Immature natural killer cell (primary cell): ENCODE data around the gene DIP2C. TPM values are rescaled to one million over a fixed set of nuclear protein-coding genes. Genes with fewer than 3 reads are reported as not detected.

Experiments
- DNase-seq, 3 donors: peaks; one replicate each; pipeline ENCODE4 v3.0.0; 2022; ENCODE audit warnings: mixed read lengths in 1 of 3
- H3K27ac Mint-ChIP-seq, 6 donors: one replicate each; pipeline ENCODE4 v1.8.0; 2020; ENCODE audit warnings: mixed read lengths in 6 of 6, mild to moderate bottlenecking in 5 of 6, inconsistent platforms in 4 of 6, moderate library complexity in 3 of 6
- H3K27me3 Mint-ChIP-seq, 3 donors: one replicate each; pipeline ENCODE4 v1.8.0; 2020 to 2021; ENCODE audit warnings: low read depth in 3 of 3, mild to moderate bottlenecking in 3 of 3, mixed read lengths in 3 of 3, moderate library complexity in 3 of 3, inconsistent platforms in 1 of 3
- H3K36me3 Mint-ChIP-seq, 3 donors: one replicate each; pipeline ENCODE4 v1.8.0; 2020; ENCODE audit warnings: mixed read lengths in 3 of 3, inconsistent platforms in 2 of 3, mild to moderate bottlenecking in 2 of 3
- H3K4me1 Mint-ChIP-seq, 2 donors: one replicate each; pipeline ENCODE4 v1.8.0; 2020; ENCODE audit warnings: inconsistent platforms in 2 of 2, mild to moderate bottlenecking in 2 of 2, mixed read lengths in 2 of 2, moderate library complexity in 1 of 2
- H3K4me3 Mint-ChIP-seq, 5 donors: one replicate each; pipeline ENCODE4 v1.8.0; 2020; ENCODE audit warnings: mild to moderate bottlenecking in 5 of 5, mixed read lengths in 5 of 5, inconsistent platforms in 3 of 5, moderate library complexity in 3 of 5
- H3K9me3 Mint-ChIP-seq, 6 donors: one replicate each; pipeline ENCODE4 v1.8.0; 2020; ENCODE audit warnings: mild to moderate bottlenecking in 6 of 6, mixed read lengths in 6 of 6, inconsistent platforms in 4 of 6, moderate library complexity in 3 of 6
- polyA plus RNA-seq, 3 donors: library from polyadenylated mRNA; unstranded; fragments of 300-500 nt; fragmentation: Illumina TruSeq; gene quantifications; one replicate each; pipeline ENCODE4 v1.2.3, GENCODE V29; 2021

Gene DIP2C
- polyA plus RNA-seq, 3 donors from 2014 or later: 0.06 to 0.41 TPM; not detected in 1

GRCh38 chr10:526651-527312, 162.7 kb downstream of the DIP2C start:
- Mint-ChIP-seq H3K27ac (no peak overlapping the region), H3K9me3 (no peaks in the 10 kb centered on the region), H3K4me1 (no peaks in the 10 kb centered on the region), H3K27me3 (peaks cover 2 to 15% (median 3%) of the 10 kb centered on the region in 3 donors), H3K36me3 (no peaks in the 10 kb centered on the region), H3K4me3 (no peak overlapping the region)
- DNase-seq: no peak

GRCh38 chr10:525565-526315, 163.7 kb downstream of the DIP2C start:
- Mint-ChIP-seq H3K4me1 (no peaks in the 10 kb centered on the region), H3K27me3 (peaks cover 2 to 15% (median 3%) of the 10 kb centered on the region in 3 donors), H3K36me3 (no peaks in the 10 kb centered on the region), H3K9me3 (no peaks in the 10 kb centered on the region), H3K27ac (no peak overlapping the region), H3K4me3 (no peak overlapping the region)
- DNase-seq: no peak

- Mint-ChIP-seq H3K9me3 (no peaks in the 10 kb centered on the region), H3K27ac (no peak overlapping the region), H3K36me3 (no peaks in the 10 kb centered on the region), H3K4me1 (no peaks in the 10 kb centered on the region), H3K27me3 (peaks cover 2 to 17% (median 3%) of the 10 kb centered on the region in 3 donors), H3K4me3 (no peak overlapping the region)
- no peak for DNase-seq
Measured at GRCh38 chr10:523925-524324, 165.5 kb downstream of the DIP2C start.

GRCh38 chr10:522350-522749, 167.1 kb downstream of the DIP2C start:
- H3K27me3 Mint-ChIP-seq: peaks cover 2 to 14% (median 7%) of the 10 kb centered on the region in 3 donors
- H3K4me3 Mint-ChIP-seq: no peak overlapping the region
- no peaks in the 10 kb centered on the region for H3K9me3 Mint-ChIP-seq
- H3K27ac Mint-ChIP-seq: no peak overlapping the region
- H3K4me1 Mint-ChIP-seq: no peaks in the 10 kb centered on the region
- DNase-seq: no peak
- no peaks in the 10 kb centered on the region for H3K36me3 Mint-ChIP-seq

- DNase-seq: no peak
- Mint-ChIP-seq H3K36me3 (no peaks in the 10 kb centered on the region), H3K9me3 (no peaks in the 10 kb centered on the region)
Measured at GRCh38 chr10:521261-522250, 167.9 kb downstream of the DIP2C start.

GRCh38 chr10:520402-520787, 169.1 kb downstream of the DIP2C start:
- Mint-ChIP-seq H3K36me3 (no peaks in the 10 kb centered on the region), H3K9me3 (no peaks in the 10 kb centered on the region), H3K4me3 (no peak overlapping the region), H3K4me1 (peaks cover 5% of the 10 kb centered on the region in 2 donors), H3K27me3 (peaks cover 0 to 12% (median 5%) of the 10 kb centered on the region in 3 donors), H3K27ac (no peak overlapping the region)
- no peak for DNase-seq

More at GRCh38 chr10:521261-522250, 167.9 kb downstream of the DIP2C start:
- H3K27ac Mint-ChIP-seq: no peak overlapping the region
- peaks cover 0 to 14% (median 5%) of the 10 kb centered on the region in 3 donors for H3K27me3 Mint-ChIP-seq
- no peak overlapping the region for H3K4me3 Mint-ChIP-seq
- H3K4me1 Mint-ChIP-seq: no peaks in the 10 kb centered on the region

- H3K27me3 Mint-ChIP-seq: peaks cover 0 to 10% (median 5%) of the 10 kb centered on the region in 3 donors
- peaks cover 7 to 11% of the 10 kb centered on the region in 2 donors for H3K4me1 Mint-ChIP-seq
- no peaks in the 10 kb centered on the region for H3K9me3 Mint-ChIP-seq
- no peak overlapping the region for H3K27ac Mint-ChIP-seq
- no peaks in the 10 kb centered on the region for H3K36me3 Mint-ChIP-seq
- DNase-seq: no peak
- no peak overlapping the region for H3K4me3 Mint-ChIP-seq
Measured at GRCh38 chr10:519716-520401, 169.6 kb downstream of the DIP2C start.

GRCh38 chr10:519055-519715, 170.3 kb downstream of the DIP2C start:
- Mint-ChIP-seq H3K27ac (no peak overlapping the region), H3K4me3 (no peak overlapping the region), H3K27me3 (peaks cover 0 to 5% (median 5%) of the 10 kb centered on the region in 3 donors), H3K36me3 (no peaks in the 10 kb centered on the region), H3K4me1 (peaks cover 11 to 16% of the 10 kb centered on the region in 2 donors), H3K9me3 (no peaks in the 10 kb centered on the region)
- no peak for DNase-seq

GRCh38 chr10:517872-518475, 171.5 kb downstream of the DIP2C start:
- Mint-ChIP-seq H3K27ac (no peak overlapping the region), H3K9me3 (no peaks in the 10 kb centered on the region), H3K36me3 (no peaks in the 10 kb centered on the region), H3K4me1 (peaks cover 23 to 28% of the 10 kb centered on the region in 2 donors), H3K27me3 (peaks cover 0 to 6% (median 5%) of the 10 kb centered on the region in 3 donors), H3K4me3 (no peak overlapping the region)
- no peak for DNase-seq

- H3K36me3 Mint-ChIP-seq: no peaks in the 10 kb centered on the region
- peaks cover 0 to 6% (median 2%) of the 10 kb centered on the region in 3 donors for H3K27me3 Mint-ChIP-seq
Measured at GRCh38 chr10:517241-517830, 172.1 kb downstream of the DIP2C start.

GRCh38 chr10:516764-517163, 172.7 kb downstream of the DIP2C start:
- Mint-ChIP-seq H3K27me3 (peaks cover 0 to 6% (median 2%) of the 10 kb centered on the region in 3 donors), H3K4me1 (peaks cover 24 to 30% of the 10 kb centered on the region in 2 donors), H3K9me3 (no peaks in the 10 kb centered on the region), H3K36me3 (no peaks in the 10 kb centered on the region), H3K4me3 (no peak overlapping the region), H3K27ac (no peak overlapping the region)
- DNase-seq: no peak

More at GRCh38 chr10:517241-517830, 172.1 kb downstream of the DIP2C start:
- no peaks in the 10 kb centered on the region for H3K9me3 Mint-ChIP-seq
- H3K27ac Mint-ChIP-seq: peak overlapping the region in 1 of 6 donors; percentile 15
- no peak overlapping the region for H3K4me3 Mint-ChIP-seq
- DNase-seq: no peak
- H3K4me1 Mint-ChIP-seq: peaks cover 24 to 30% of the 10 kb centered on the region in 2 donors

GRCh38 chr10:515674-516073, 173.8 kb downstream of the DIP2C start:
- H3K27me3 Mint-ChIP-seq: peaks cover 0 to 6% (median 4%) of the 10 kb centered on the region in 3 donors
- no peaks in the 10 kb centered on the region for H3K9me3 Mint-ChIP-seq
- no peak for DNase-seq
- no peaks in the 10 kb centered on the region for H3K36me3 Mint-ChIP-seq
- H3K27ac Mint-ChIP-seq: peak overlapping the region in 1 of 6 donors; percentile 69
- peaks cover 30 to 37% of the 10 kb centered on the region in 2 donors for H3K4me1 Mint-ChIP-seq
- peak overlapping the region in 1 of 5 donors; percentile 10 for H3K4me3 Mint-ChIP-seq
